Measurements from ENCODE around the gene ABCC8. TPM values are rescaled to one million over a fixed set of nuclear protein-coding genes. Genes with fewer than 3 reads are reported as not detected.
A peak's percentile ranks its signal among the peaks of the same experiment; 100 is the strongest.

The ABCC8 gene
- total RNA-seq, 1 experiment from 2014 or later = not detected

GRCh38 chr11:17382046-17382728, 94.5 kb downstream of the ABCC8 start:
- BruUV-seq (replicated peaks) = no TSS peak
- no peak overlapping the region for H3K4me2 ChIP-seq
- ChIA-PET POLR2A (ENCODE audit: unreplicated experiment) (no interaction called here), CTCF (no interaction called here)
- no peak for TF ChIP-seq CTCF (conservative IDR thresholded peaks at IDR 0.05)
- no peak for TF ChIP-seq EZH2 (IDR thresholded peaks at IDR 0.05; ENCODE audit: low read depth)
- DNase-seq = no peak
- no peaks in the 10 kb centered on the region for H3K79me2 ChIP-seq (ENCODE audit: low read depth)
- H4K20me1 ChIP-seq (ENCODE audit: insufficient read depth) = peaks cover 6% of the 10 kb centered on the region; the same call in 1 of the 2 replicates
- intact Hi-C loops (cut with micrococcal nuclease; ENCODE audit: unreplicated experiment) = no loop called here
- no peaks in the 10 kb centered on the region for H3K9me2 ChIP-seq (ENCODE audit: insufficient read depth)
- H3K27ac ChIP-seq = no peak overlapping the region
- no peak overlapping the region for H3K4me3 ChIP-seq
- H3K36me3 ChIP-seq (ENCODE audit: low read depth) = no peaks in the 10 kb centered on the region
- H3F3A ChIP-seq (ENCODE audit: insufficient read depth, low read depth) = no peaks in the 10 kb centered on the region
- no peaks in the 10 kb centered on the region for H3K27me3 ChIP-seq (ENCODE audit: insufficient read depth, low read depth)
- no peaks in the 10 kb centered on the region for H3K9me3 ChIP-seq (ENCODE audit: insufficient read depth, low read depth)
- H3K4me1 ChIP-seq (replicated peaks; ENCODE audit: insufficient read depth) = no peaks in the 10 kb centered on the region
- no peak overlapping the region for H2AFZ ChIP-seq

DNA sequence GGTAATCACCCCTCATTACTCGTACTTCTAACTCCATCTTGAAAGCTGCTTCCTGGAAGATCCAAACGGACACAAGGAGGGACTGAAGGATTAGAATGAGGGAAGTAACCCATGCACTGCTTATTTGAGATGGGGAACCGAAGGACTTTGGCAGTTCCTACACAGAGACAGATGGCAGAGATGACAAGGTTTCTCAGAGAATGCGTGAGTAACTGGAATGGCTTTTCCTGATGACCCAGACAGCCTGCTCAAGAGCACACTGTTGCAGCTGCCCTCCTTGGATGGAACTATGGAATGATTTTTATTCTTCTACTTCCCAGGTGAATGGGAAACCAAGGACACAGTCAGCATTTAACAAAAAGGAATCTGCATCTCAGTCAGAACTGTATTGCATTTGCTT, 95.5 kb downstream of the ABCC8 start:
- H3K27ac ChIP-seq = no peak overlapping the region
- no peaks in the 10 kb centered on the region for H3K4me1 ChIP-seq (replicated peaks; ENCODE audit: insufficient read depth)
- H4K20me1 ChIP-seq (ENCODE audit: insufficient read depth) = peaks cover 6% of the 10 kb centered on the region; the same call in 1 of the 2 replicates
- TF ChIP-seq CTCF (conservative IDR thresholded peaks at IDR 0.05) (no peak), EZH2 (IDR thresholded peaks at IDR 0.05; ENCODE audit: low read depth) (no peak)
- H3K79me2 ChIP-seq (ENCODE audit: low read depth) = no peaks in the 10 kb centered on the region
- CTCF ChIA-PET = no interaction called here
- no TSS peak for BruUV-seq (replicated peaks)
- H3K4me2 ChIP-seq = no peak overlapping the region
- intact Hi-C loops (cut with micrococcal nuclease; ENCODE audit: unreplicated experiment) = no loop called here
- DNase-seq = no peak
- no peak overlapping the region for H2AFZ ChIP-seq
- H3K27me3 ChIP-seq (ENCODE audit: insufficient read depth, low read depth) = no peaks in the 10 kb centered on the region
- no peaks in the 10 kb centered on the region for H3F3A ChIP-seq (ENCODE audit: insufficient read depth, low read depth)
- H3K9me2 ChIP-seq (ENCODE audit: insufficient read depth) = no peaks in the 10 kb centered on the region
- POLR2A ChIA-PET (ENCODE audit: unreplicated experiment) = no interaction called here
- no peak overlapping the region for H3K4me3 ChIP-seq
- H3K9me3 ChIP-seq (ENCODE audit: insufficient read depth, low read depth) = no peaks in the 10 kb centered on the region
- H3K36me3 ChIP-seq (ENCODE audit: low read depth) = no peaks in the 10 kb centered on the region

DNA sequence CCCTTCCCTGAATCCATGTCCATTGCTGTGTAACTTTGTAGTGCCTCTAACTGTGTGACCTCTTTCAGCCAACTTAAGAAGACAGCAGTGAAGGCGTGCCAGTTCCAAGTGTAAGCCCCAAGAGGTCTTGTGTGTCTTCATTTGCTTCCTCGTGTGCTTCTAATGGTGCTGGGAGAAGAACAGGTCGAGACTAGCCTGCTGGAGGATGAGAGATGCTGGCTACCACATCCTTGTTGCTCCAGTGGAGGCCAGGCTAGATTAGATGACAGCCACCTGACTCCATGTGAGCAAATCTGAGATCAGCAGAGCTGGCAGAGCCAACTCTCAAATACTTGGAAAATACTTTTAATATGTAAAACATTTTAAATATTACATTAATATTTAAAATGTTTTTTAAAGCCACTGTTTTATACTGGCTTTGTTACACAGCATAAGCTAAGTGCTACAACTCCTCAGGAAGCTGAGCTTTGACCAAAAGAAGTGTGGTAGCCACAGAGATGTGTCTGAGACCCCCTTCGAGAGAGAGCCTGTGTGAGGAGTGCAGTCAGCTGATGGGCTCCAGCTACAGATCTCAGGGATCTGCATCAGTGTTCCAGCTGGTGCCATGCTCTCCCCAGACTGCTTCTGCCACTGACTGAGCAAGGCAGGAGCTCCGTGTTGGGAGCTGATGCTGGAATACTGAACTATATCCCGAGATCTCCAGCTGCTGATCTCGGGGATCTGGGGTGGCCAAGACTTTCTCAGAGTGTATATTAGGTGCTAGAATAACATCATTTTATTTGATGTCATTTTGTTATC, 97.1 kb downstream of the ABCC8 start:
- H3K4me1 ChIP-seq (replicated peaks; ENCODE audit: insufficient read depth) = no peaks in the 10 kb centered on the region
- intact Hi-C loops (cut with micrococcal nuclease; ENCODE audit: unreplicated experiment) = no loop called here
- no peak overlapping the region for H2AFZ ChIP-seq
- CTCF ChIA-PET = interaction anchor here (0.5 kb wide), 1 partner anchor 153 kb away, joined by 4 read pairs; no protein-coding TSS in a partner anchor
- DNase-seq = peak in 1 of 2 experiments; percentile 28
- H4K20me1 ChIP-seq (ENCODE audit: insufficient read depth) = peaks cover 6% of the 10 kb centered on the region; the same call in 1 of the 2 replicates
- BruUV-seq (replicated peaks) = no TSS peak
- H3K36me3 ChIP-seq (ENCODE audit: low read depth) = no peaks in the 10 kb centered on the region
- H3K79me2 ChIP-seq (ENCODE audit: low read depth) = no peaks in the 10 kb centered on the region
- no peaks in the 10 kb centered on the region for H3F3A ChIP-seq (ENCODE audit: insufficient read depth, low read depth)
- no peak overlapping the region for H3K4me3 ChIP-seq
- TF ChIP-seq CTCF (conservative IDR thresholded peaks at IDR 0.05) (no peak), EZH2 (IDR thresholded peaks at IDR 0.05; ENCODE audit: low read depth) (no peak)
- no peak overlapping the region for H3K27ac ChIP-seq
- H3K9me3 ChIP-seq (ENCODE audit: insufficient read depth, low read depth) = no peaks in the 10 kb centered on the region
- H3K27me3 ChIP-seq (ENCODE audit: insufficient read depth, low read depth) = no peaks in the 10 kb centered on the region
- no peaks in the 10 kb centered on the region for H3K9me2 ChIP-seq (ENCODE audit: insufficient read depth)
- H3K4me2 ChIP-seq = no peak overlapping the region
- POLR2A ChIA-PET (ENCODE audit: unreplicated experiment) = no interaction called here
